H9 (cell line): Measurements from ENCODE around the gene TMEM266. TPM values are rescaled to one million over a fixed set of nuclear protein-coding genes. Genes with fewer than 3 reads are reported as not detected.

Source experiments
- DNase-seq: peaks from one replicate; pipeline ENCODE4 v3.0.0-alpha.2; 2017
- H2AFZ ChIP-seq: one replicate; pipeline ENCODE4 v1.6.1; 2013; ENCODE audit warnings: mild to moderate bottlenecking, low read length, control low read depth, moderate library complexity
- H2AK5ac ChIP-seq: 2 replicates; pipeline ENCODE4 v1.6.1; 2013; ENCODE audit warnings: low read length, control low read depth, mixed read lengths; ENCODE audit not compliant: insufficient read length
- H2BK120ac ChIP-seq: one replicate; pipeline ENCODE4 v1.6.1; 2013; ENCODE audit warnings: low read depth, mild to moderate bottlenecking, low read length, control low read depth, inconsistent platforms; ENCODE audit not compliant: poor library complexity, severe bottlenecking
- H2BK12ac ChIP-seq: 2 replicates; pipeline ENCODE4 v1.6.1; 2013; ENCODE audit warnings: low read length, control low read depth, mixed read lengths, low read depth; ENCODE audit not compliant: insufficient read length
- H2BK15ac ChIP-seq: 2 replicates; pipeline ENCODE4 v1.6.1; 2013; ENCODE audit warnings: low read depth, low read length, control low read depth
- H2BK20ac ChIP-seq: one replicate; pipeline ENCODE4 v1.6.1; 2013; ENCODE audit warnings: low read depth, mild to moderate bottlenecking, low read length, control low read depth, inconsistent platforms; ENCODE audit not compliant: poor library complexity, severe bottlenecking
- H2BK5ac ChIP-seq: 2 replicates; pipeline ENCODE4 v1.6.1; 2013; ENCODE audit warnings: low read length, control low read depth, mixed read lengths; ENCODE audit not compliant: insufficient read length
- H3K14ac ChIP-seq: 2 replicates; pipeline ENCODE4 v1.6.1; 2013; ENCODE audit warnings: low read length, control low read depth; ENCODE audit not compliant: insufficient read depth
- H3K18ac ChIP-seq: 2 replicates; pipeline ENCODE4 v1.6.1; 2013; ENCODE audit warnings: low read depth, mild to moderate bottlenecking, mixed read lengths, low read length, control low read depth; ENCODE audit not compliant: insufficient read length
- H3K23ac ChIP-seq: 2 replicates; pipeline ENCODE4 v1.6.1; 2013; ENCODE audit warnings: low read length, control low read depth, mixed read lengths, low read depth; ENCODE audit not compliant: insufficient read length
- H3K23me2 ChIP-seq: 2 replicates; pipeline ENCODE4 v1.6.1; 2013; ENCODE audit warnings: low read depth, mild to moderate bottlenecking, mixed read lengths, low read length, control low read depth; ENCODE audit not compliant: insufficient read length, poor library complexity, severe bottlenecking
- H3K27ac ChIP-seq: 2 replicates; pipeline ENCODE4 v1.5.1; 2013; ENCODE audit warnings: low read length, control low read depth, mixed read lengths, low read depth; ENCODE audit not compliant: insufficient read length
- H3K27me3 ChIP-seq: 2 replicates; pipeline ENCODE4 v1.6.1; 2013; ENCODE audit warnings: low read length, control low read depth, inconsistent platforms; ENCODE audit not compliant: insufficient read depth
- H3K4ac ChIP-seq: 2 replicates; pipeline ENCODE4 v1.6.1; 2013; ENCODE audit warnings: low read depth, mild to moderate bottlenecking, control low read depth, inconsistent platforms, low read length, moderate library complexity
- H3K4me1 ChIP-seq: 2 replicates; pipeline ENCODE4 v1.6.1; 2013; ENCODE audit warnings: low read length, control low read depth, inconsistent platforms; ENCODE audit not compliant: insufficient read depth
- H3K4me2 ChIP-seq: 2 replicates; pipeline ENCODE4 v1.6.1; 2013; ENCODE audit warnings: low read length, control low read depth, mixed read lengths; ENCODE audit not compliant: insufficient read length, insufficient read depth
- H3K56ac ChIP-seq: 2 replicates; pipeline ENCODE4 v1.6.1; 2013; ENCODE audit warnings: low read depth, mild to moderate bottlenecking, mixed read lengths, low read length, control low read depth; ENCODE audit not compliant: insufficient read length
- H3K79me1 ChIP-seq: 2 replicates; pipeline ENCODE4 v1.6.1; 2013; ENCODE audit warnings: low read depth, mild to moderate bottlenecking, moderate library complexity, low read length, control low read depth, inconsistent platforms; ENCODE audit not compliant: insufficient read depth, poor library complexity, severe bottlenecking
- H3K79me2 ChIP-seq: 2 replicates; pipeline ENCODE4 v1.6.1; 2013; ENCODE audit warnings: low read length, control low read depth, inconsistent platforms; ENCODE audit not compliant: insufficient read depth
- H3K9ac ChIP-seq: 2 replicates; pipeline ENCODE4 v1.6.1; 2013; ENCODE audit warnings: low read length, control low read depth, mixed read lengths; ENCODE audit not compliant: insufficient read length; ENCODE audit errors: extremely low read depth
- H3K9me3 ChIP-seq: one replicate; pipeline ENCODE4 v1.6.1; 2013; ENCODE audit warnings: low read depth, low read length, inconsistent platforms; ENCODE audit not compliant: control insufficient read depth
- H3T11ph ChIP-seq: one replicate; pipeline ENCODE4 v1.6.1; 2013; ENCODE audit warnings: mild to moderate bottlenecking, low read length, control low read depth, inconsistent platforms
- H4K20me1 ChIP-seq: one replicate; pipeline ENCODE4 v1.6.1; 2013; ENCODE audit not compliant: control insufficient read depth, insufficient read length, insufficient read depth
- H4K5ac ChIP-seq: 2 replicates; pipeline ENCODE4 v1.6.1; 2013; ENCODE audit warnings: low read depth, mild to moderate bottlenecking, mixed read lengths, low read length, control low read depth; ENCODE audit not compliant: insufficient read length
- H4K8ac ChIP-seq: replicated peaks from 2 replicates; pipeline ENCODE4 v1.6.1; 2013; ENCODE audit warnings: low read length, control low read depth, mixed read lengths, low read depth; ENCODE audit not compliant: insufficient read length
- H4K91ac ChIP-seq: 2 replicates; pipeline ENCODE4 v1.6.1; 2013; ENCODE audit warnings: low read depth, mild to moderate bottlenecking, moderate library complexity, mixed read lengths, low read length, control low read depth; ENCODE audit not compliant: insufficient read length
- H3K27ac Mint-ChIP-seq, 3 experiments: 2 replicates in 2 of 3; 3 replicates in 1 of 3; pipeline ENCODE4 v1.8.0; 2020 to 2021; ENCODE audit warnings: mixed read lengths in 3 of 3, mild to moderate bottlenecking in 1 of 3, moderate library complexity in 1 of 3
- H3K27me3 Mint-ChIP-seq: 2 replicates; pipeline ENCODE4 v1.8.0; 2021; ENCODE audit warnings: low read depth, mild to moderate bottlenecking, moderate library complexity, mixed read lengths
- H3K36me3 Mint-ChIP-seq, 3 experiments: 2 replicates in 2 of 3; 3 replicates in 1 of 3; pipeline ENCODE4 v1.8.0; 2020 to 2021; ENCODE audit warnings: low read depth in 3 of 3, mixed read lengths in 3 of 3; ENCODE audit not compliant: insufficient read depth in 1 of 3
- H3K4me1 Mint-ChIP-seq, 2 experiments: 2 replicates each; pipeline ENCODE4 v1.8.0; 2020; ENCODE audit warnings: mixed read lengths in 2 of 2
- H3K4me3 Mint-ChIP-seq, 2 experiments: 2 replicates in 1 of 2; 3 replicates in 1 of 2; pipeline ENCODE4 v1.8.0; 2020 to 2021; ENCODE audit warnings: mild to moderate bottlenecking in 2 of 2, mixed read lengths in 2 of 2, moderate library complexity in 1 of 2
- H3K9me3 Mint-ChIP-seq, 2 experiments: 2 replicates in 1 of 2; 3 replicates in 1 of 2; pipeline ENCODE4 v1.8.0; 2020; ENCODE audit warnings: mild to moderate bottlenecking in 2 of 2, mixed read lengths in 2 of 2, moderate library complexity in 1 of 2
- CTCF ChIP-seq: fragments of 200-600 bp; sonication (generic); conservative IDR thresholded peaks from 3 replicates; pipeline ENCODE4 v1.8.0; 2021; ENCODE audit warnings: antibody characterized with exemption, mild to moderate bottlenecking
- WGBS: extraction: QIAGEN DNeasy Blood & Tissue Kit; methylation state at CpG from one replicate; pipeline ENCODE4 v1.1.7; 2013; ENCODE audit warnings: missing lambda C conversion rate, low lambda C conversion rate, mixed read lengths; ENCODE audit not compliant: insufficient read length; ENCODE audit errors: extremely low coverage; 5-methylcytosine and 5-hydroxymethylcytosine counted together
- total RNA-seq: library from RNA; stranded (reverse); gene quantifications from 2 replicates; pipeline ENCODE4 v1.2.1, GENCODE V29; 2021

TMEM266 gene
- total RNA-seq, 1 experiment from 2014 or later, result 0.81 TPM

DNA sequence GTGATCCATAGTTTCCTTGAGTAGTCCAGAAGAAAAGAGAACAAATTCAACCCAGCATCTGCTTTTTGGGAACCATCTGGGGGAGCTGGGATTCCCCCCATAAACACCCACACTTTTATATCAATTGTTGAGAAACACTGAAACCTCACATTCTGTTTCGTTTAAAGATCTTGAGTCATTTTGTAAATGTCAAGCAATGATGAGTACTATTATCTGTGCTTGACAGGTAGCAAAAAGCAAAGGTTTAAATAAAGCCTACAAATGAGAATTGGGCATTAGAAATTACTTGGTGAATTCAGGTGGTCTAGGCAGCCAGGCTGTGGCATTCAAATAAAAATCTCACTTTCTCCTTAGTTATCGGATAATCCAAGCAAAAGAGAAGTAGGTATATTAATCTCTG is 75.7 kb downstream of the TMEM266 start:
- H3K4me3 Mint-ChIP-seq, result no peak overlapping the region
- Histone ChIP-seq H3K4me1 (no peaks in the 10 kb centered on the region), H2BK15ac (no peak overlapping the region), H3K27ac (no peak overlapping the region), H3K56ac (no peak overlapping the region), H3K79me1 (no peaks in the 10 kb centered on the region), H2BK12ac (no peak overlapping the region), H4K8ac (no peak overlapping the region), H3K23me2 (no peaks in the 10 kb centered on the region), H3K4me2 (no peak overlapping the region), H3K9me3 (no peaks in the 10 kb centered on the region), H2BK120ac (no peak overlapping the region), H4K5ac (no peak overlapping the region), H4K91ac (no peak overlapping the region), H4K20me1 (no peaks in the 10 kb centered on the region), H2AFZ (no peak overlapping the region), H3K14ac (no peak overlapping the region), H2BK20ac (no peak overlapping the region), H2BK5ac (no peak overlapping the region), H2AK5ac (no peak overlapping the region), H3K4ac (no peak overlapping the region), H3T11ph (no peak overlapping the region), H3K79me2 (no peaks in the 10 kb centered on the region), H3K9ac (no peak overlapping the region), H3K18ac (no peak overlapping the region), H3K27me3 (no peaks in the 10 kb centered on the region), H3K23ac (no peak overlapping the region)
- H3K4me1 Mint-ChIP-seq, result peaks cover 9 to 15% of the 10 kb centered on the region in 2 experiments
- peaks cover 0 to 13% (median 0%) of the 10 kb centered on the region in 3 experiments; a peak in 2 of 7 replicates for H3K36me3 Mint-ChIP-seq
- no peak for TF ChIP-seq CTCF
- H3K9me3 Mint-ChIP-seq, result no peaks in the 10 kb centered on the region
- no peak overlapping the region for H3K27ac Mint-ChIP-seq
- DNase-seq, result no peak
- WGBS, result no CpG with 5 or more reads among the region's 2 CpGs
- peaks cover 10% of the 10 kb centered on the region for H3K27me3 Mint-ChIP-seq
